ENCODE data around the gene LHFPL6. TPM values are rescaled to one million over a fixed set of nuclear protein-coding genes. Genes with fewer than 3 reads are reported as not detected.

The LHFPL6 gene
- total RNA-seq, 4 donors from 2014 or later = 1.8 to 14.2 (median 9.0) TPM

- Histone ChIP-seq H3K27me3 (no peaks in the 10 kb centered on the region), H3K4me1 (no peaks in the 10 kb centered on the region), H3K36me3 (no peaks in the 10 kb centered on the region), H3K9me3 (no peaks in the 10 kb centered on the region), H3K4me3 (no peak overlapping the region), H3K27ac (no peak overlapping the region)
- no peak for TF ChIP-seq POLR2A (IDR thresholded peaks at IDR 0.05)
- TF ChIP-seq, protein P1, sequence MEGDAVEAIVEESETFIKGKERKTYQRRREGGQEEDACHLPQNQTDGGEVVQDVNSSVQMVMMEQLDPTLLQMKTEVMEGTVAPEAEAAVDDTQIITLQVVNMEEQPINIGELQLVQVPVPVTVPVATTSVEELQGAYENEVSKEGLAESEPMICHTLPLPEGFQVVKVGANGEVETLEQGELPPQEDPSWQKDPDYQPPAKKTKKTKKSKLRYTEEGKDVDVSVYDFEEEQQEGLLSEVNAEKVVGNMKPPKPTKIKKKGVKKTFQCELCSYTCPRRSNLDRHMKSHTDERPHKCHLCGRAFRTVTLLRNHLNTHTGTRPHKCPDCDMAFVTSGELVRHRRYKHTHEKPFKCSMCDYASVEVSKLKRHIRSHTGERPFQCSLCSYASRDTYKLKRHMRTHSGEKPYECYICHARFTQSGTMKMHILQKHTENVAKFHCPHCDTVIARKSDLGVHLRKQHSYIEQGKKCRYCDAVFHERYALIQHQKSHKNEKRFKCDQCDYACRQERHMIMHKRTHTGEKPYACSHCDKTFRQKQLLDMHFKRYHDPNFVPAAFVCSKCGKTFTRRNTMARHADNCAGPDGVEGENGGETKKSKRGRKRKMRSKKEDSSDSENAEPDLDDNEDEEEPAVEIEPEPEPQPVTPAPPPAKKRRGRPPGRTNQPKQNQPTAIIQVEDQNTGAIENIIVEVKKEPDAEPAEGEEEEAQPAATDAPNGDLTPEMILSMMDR (IDR thresholded peaks at IDR 0.05) = no peak
- DNase-seq = no peak
Measured at GRCh38 chr13:39586958-39587605, 15.9 kb downstream of the LHFPL6 start.

- Histone ChIP-seq H3K36me3 (no peaks in the 10 kb centered on the region), H3K27me3 (no peaks in the 10 kb centered on the region), H3K4me3 (no peak overlapping the region), H3K4me1 (no peaks in the 10 kb centered on the region), H3K9me3 (no peaks in the 10 kb centered on the region), H3K27ac (no peak overlapping the region)
- TF ChIP-seq POLR2A (IDR thresholded peaks at IDR 0.05) = no peak
- TF ChIP-seq, protein P1 (IDR thresholded peaks at IDR 0.05) = no peak
- DNase-seq = no peak
Measured at GRCh38 chr13:39586151-39586550, 16.8 kb downstream of the LHFPL6 start.

GRCh38 chr13:39585219-39585618 is 17.8 kb downstream of the LHFPL6 start:
- Histone ChIP-seq H3K27ac (no peak overlapping the region), H3K36me3 (no peaks in the 10 kb centered on the region), H3K4me3 (no peak overlapping the region), H3K4me1 (no peaks in the 10 kb centered on the region), H3K27me3 (no peaks in the 10 kb centered on the region), H3K9me3 (no peaks in the 10 kb centered on the region)
- no peak for DNase-seq
- TF ChIP-seq, protein P1 (IDR thresholded peaks at IDR 0.05) = no peak
- no peak for TF ChIP-seq POLR2A (IDR thresholded peaks at IDR 0.05)

- H3K9me3 ChIP-seq = no peaks in the 10 kb centered on the region
- no peaks in the 10 kb centered on the region for H3K4me1 ChIP-seq
- TF ChIP-seq, protein P1 (IDR thresholded peaks at IDR 0.05) = no peak
- TF ChIP-seq POLR2A (IDR thresholded peaks at IDR 0.05) = no peak
- no peaks in the 10 kb centered on the region for H3K27me3 ChIP-seq
- no peak for DNase-seq
- H3K27ac ChIP-seq = no peak overlapping the region
- H3K36me3 ChIP-seq = no peaks in the 10 kb centered on the region
- no peak overlapping the region for H3K4me3 ChIP-seq
Measured at GRCh38 chr13:39580881-39581575, 22.0 kb downstream of the LHFPL6 start.

DNA sequence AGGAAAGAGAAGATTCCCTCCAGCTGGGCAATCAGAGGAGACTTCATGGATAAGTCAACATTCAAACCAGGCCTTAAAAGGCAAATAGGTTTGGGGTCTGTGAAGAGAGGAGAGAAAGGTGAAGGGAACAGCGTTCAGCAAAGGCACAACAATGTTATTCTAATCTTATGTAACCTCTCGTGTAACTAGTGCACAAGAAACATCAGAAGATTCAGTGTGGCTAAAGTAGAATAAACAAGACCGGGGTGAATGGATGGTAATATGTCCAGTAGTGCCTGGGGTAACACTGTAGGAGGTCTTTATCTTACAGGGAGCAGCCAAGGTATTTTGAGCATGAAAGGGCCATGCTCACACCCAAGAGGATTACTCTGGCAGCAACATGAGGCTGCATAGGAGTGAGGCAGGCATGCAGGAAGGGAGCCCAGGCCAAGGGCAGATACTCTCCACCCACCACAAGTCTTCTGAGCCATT is 24.1 kb downstream of the LHFPL6 start:
- no peaks in the 10 kb centered on the region for H3K36me3 ChIP-seq
- H3K27ac ChIP-seq = no peak overlapping the region
- H3K9me3 ChIP-seq = no peaks in the 10 kb centered on the region
- DNase-seq = no peak
- no peaks in the 10 kb centered on the region for H3K4me1 ChIP-seq
- no peaks in the 10 kb centered on the region for H3K27me3 ChIP-seq
- TF ChIP-seq, protein P1 (IDR thresholded peaks at IDR 0.05) = no peak
- TF ChIP-seq POLR2A (IDR thresholded peaks at IDR 0.05) = no peak
- H3K4me3 ChIP-seq = no peak overlapping the region

Measured in Peyer's patch (tissue), 4 donors.